Peyer's patch (tissue), 4 donors: ENCODE measurements around the gene SLC36A1.

Experiments
- POLR2A ChIP-seq, 2 donors: fragments of 450-650 bp; IDR thresholded peaks; one replicate each; pipeline ENCODE4 v1.5.1; 2017; ENCODE audit warnings: antibody characterized with exemption in 2 of 2, mild to moderate bottlenecking in 2 of 2, moderate library complexity in 2 of 2
- TF ChIP-seq, protein P1 (sequence below), 6 experiments: fragments of 450-650 bp in 4 of 6; fragments of 200-600 bp in 2 of 6; sonication (generic) in 1 of 6; IDR thresholded peaks; one replicate each; pipeline ENCODE4 v1.5.1; 2017 to 2019; ENCODE audit warnings: antibody characterized with exemption in 6 of 6, mild to moderate bottlenecking in 3 of 6, moderate library complexity in 1 of 6

DNA sequence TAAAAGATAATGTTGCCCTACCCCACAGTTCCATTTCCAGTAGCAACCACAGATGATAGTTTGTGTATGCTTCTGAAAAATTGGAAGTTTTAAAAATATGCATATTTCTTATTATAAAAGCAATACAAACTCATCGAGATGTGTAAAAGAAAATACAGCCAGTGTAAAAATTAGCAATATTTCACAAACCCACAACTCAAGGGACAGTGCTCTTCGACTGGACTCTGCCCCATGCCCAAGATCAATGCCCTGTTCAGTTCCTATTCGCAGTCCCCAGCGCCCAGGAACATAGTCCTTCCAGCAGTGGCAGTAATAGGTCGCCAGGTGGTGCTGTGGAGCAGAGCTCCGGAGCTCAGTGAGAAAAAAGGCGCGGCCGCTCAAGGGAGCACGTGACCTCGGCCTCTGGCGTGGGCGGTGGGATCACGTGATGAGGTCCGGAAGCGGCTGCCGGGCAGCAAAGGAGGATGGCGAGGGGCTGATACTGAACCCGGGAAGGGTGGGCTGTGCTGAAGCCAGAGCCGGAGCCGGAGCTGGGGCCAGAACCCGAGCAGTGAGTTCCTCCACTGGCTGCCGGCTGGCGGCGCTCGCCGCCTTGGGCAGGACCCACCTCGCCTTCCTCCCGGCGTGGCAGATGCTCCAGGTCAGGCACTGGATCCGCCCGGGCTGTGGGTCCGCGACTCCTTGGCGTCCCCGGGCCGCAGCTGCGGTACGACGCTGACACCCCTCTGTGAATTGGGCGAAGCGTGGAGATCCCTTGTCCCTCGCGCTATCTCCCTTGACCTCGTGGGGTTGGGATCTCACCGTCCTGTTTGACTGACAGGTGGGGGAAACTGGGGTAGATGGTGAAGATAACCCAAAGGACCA, at the start of gene SLC36A1:
- TF ChIP-seq, protein P1, sequence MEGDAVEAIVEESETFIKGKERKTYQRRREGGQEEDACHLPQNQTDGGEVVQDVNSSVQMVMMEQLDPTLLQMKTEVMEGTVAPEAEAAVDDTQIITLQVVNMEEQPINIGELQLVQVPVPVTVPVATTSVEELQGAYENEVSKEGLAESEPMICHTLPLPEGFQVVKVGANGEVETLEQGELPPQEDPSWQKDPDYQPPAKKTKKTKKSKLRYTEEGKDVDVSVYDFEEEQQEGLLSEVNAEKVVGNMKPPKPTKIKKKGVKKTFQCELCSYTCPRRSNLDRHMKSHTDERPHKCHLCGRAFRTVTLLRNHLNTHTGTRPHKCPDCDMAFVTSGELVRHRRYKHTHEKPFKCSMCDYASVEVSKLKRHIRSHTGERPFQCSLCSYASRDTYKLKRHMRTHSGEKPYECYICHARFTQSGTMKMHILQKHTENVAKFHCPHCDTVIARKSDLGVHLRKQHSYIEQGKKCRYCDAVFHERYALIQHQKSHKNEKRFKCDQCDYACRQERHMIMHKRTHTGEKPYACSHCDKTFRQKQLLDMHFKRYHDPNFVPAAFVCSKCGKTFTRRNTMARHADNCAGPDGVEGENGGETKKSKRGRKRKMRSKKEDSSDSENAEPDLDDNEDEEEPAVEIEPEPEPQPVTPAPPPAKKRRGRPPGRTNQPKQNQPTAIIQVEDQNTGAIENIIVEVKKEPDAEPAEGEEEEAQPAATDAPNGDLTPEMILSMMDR (IDR thresholded peaks at IDR 0.05) = peak; percentile 93 to 100 (median 99)
- peak; percentile 36 to 58 for TF ChIP-seq POLR2A (IDR thresholded peaks at IDR 0.05)
